NCI-H524 treated with DMSO at 0.1 percent for 48 hours (cell line): Measurements from ENCODE around the gene SMIM33.
"Not testable (repeated sequence)": the region's sequence is repeated elsewhere in the genome, so short reads cannot be mapped to it uniquely, and the experiment has no call there.

ENCODE experiments used
- DNase-seq: peaks from one replicate; lab custom pipeline; 2025; lab: John Stamatoyannopoulos, UW

The SMIM33 gene

DNA sequence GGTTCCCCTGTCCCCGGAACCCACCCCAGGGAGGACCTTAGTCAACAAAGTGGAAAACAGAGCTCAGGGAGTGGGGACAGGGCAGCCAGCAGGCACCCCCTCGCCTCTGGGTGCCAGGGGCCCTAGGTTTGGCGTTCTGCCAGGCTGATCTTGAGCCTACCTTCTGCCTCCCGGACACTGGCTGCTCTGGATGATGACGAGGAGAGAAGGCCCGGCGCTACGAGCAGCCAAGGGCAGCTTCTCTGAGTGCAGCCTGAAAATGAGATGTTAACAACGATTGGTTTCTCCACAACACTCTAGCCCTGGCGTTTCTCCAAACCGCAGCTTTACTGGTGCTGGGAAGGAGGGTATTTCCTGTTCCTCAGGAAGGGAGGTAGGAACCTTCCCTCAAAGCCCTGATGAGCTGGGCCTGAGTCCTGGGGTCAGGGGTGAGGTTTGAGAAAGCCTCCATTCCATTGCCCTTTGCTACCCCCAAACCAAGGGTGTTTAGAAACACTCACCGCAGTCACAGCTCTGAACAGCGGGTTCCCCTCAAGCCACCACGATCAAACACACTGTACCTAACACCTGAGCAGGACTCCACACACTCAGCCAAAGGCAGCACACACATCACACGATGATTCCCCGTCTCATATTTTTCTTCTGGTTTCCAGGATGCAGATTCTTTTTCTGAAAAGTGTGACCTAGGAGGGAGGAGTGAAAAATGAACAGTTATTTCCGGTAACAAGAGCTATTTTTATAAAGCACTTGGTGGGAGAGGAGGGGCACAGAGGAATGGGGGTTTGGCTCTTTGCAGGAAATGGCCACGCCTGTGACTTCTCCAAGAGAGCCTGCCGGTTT lies 11.5 kb downstream of the SMIM33 start, which contains the start of gene STING1:
Gene STING1 (minus strand): TSS at position 709 of the 840 bp plus-strand sequence. CDS start 1,054 bp downstream, outside the sequence.
- DNase-seq, result no peak

GRCh38 chr5:139482890-139483208 lies 12.0 kb downstream of the SMIM33 start:
- not testable (repeated sequence) for DNase-seq

GRCh38 chr5:139486201-139486600 lies 15.4 kb downstream of the SMIM33 start:
- DNase-seq, result no peak

- no peak for DNase-seq
Observed at GRCh38 chr5:139488260-139488659, 17.5 kb downstream of the SMIM33 start.

- DNase-seq, result no peak
Observed at GRCh38 chr5:139492700-139493192, 21.9 kb downstream of the SMIM33 start.

- DNase-seq, result no peak
Observed at GRCh38 chr5:139494256-139494655, 23.5 kb downstream of the SMIM33 start.

GRCh38 chr5:139494832-139495231 lies 24.0 kb downstream of the SMIM33 start:
- no peak for DNase-seq

DNA sequence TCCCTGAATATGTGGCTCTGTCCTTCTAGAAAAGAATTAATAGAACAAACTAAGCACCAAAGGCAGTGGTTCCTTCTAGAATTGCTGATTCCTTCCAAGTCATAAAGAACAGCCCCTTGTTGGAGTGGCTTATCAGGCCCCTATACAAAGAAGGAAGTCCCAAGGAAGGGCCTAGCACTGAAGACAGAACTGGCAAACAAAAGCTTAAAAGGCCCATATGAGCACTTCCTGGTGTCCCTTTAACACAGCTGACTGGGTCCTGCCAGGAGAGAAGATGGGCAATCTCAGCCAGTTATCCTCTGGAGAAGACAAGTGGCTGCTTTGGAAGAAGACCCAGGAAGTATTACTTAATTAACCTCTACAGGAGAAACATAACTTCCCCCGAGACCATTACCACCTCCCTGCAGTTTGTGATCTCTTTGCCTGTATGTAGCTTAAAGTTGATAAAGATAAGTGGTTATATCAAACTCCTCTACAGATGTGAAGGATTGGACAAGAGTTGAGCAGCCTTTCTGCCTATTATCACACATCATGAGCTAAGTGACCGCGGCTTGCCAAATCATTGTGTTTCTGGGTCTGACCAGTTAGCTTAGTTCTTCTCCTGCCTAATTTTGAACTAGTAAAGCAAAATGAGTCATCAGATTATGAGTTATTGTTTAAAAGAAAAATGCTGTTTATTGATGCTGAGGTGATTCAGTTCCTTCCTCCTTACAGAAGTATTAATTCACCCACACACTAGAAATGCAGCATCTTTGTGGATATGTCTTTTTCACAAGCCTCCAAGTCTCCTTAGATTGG lies 25.0 kb downstream of the SMIM33 start:
- no peak for DNase-seq

DNA sequence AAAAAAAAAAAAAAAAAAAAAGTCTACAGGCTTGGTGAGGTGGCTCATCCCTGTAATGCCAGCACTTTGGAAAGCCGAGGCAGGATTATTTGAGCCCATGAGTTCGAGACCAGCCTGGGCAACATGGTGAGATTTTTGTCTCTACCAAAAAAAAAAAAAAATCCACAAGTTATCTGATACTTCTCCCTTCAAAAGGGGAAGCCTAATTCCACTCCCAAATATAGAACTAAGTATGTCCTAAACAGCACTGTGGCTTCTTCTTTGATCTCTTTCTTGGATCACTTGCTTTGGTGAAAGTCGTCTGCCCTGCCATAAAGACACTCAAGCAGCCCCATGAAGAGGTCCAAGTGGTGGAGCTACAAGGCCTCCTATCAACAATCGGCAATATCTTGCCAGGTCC lies 30.6 kb downstream of the SMIM33 start:
- no peak for DNase-seq

DNA sequence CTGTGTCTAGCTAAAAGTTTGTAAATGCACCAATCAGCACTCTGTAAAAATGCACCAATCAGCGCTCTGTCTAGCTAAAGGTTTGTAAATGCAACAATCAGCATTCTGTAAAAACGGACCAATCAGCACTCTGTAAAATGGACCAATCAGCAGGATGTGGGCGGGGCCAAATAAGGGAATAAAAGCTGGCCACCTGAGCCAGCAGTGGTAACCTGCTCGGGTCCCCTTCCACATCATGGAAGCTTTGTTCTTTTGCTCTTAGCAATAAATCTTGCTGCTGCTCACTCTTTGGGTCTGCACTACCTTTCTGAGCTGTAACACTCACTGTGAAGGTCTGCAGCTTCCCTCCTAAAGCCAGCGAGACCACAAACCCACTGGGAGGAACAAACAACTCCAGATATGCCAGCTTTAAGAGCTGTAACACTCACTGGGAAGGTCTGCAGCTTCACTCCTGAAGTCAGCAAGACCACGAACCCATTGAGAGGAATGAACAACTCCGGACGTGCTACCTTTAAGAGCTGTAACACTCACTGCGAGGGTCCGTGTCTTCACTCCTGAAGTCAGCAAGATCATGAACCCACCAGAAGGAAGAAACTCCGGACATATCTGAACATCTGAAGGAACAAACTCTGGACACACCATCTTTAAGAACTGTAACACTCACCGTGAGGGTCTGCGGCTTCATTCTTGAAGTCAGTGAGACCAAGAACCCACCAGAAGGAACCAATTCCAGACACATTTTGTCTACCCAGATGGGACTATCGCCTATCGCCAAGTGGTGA lies 32.4 kb downstream of the SMIM33 start:
- DNase-seq, result not testable (repeated sequence)

- DNase-seq, result not testable (repeated sequence)
Observed at GRCh38 chr5:139503879-139504278, 33.1 kb downstream of the SMIM33 start.

- DNase-seq, result not testable (repeated sequence)
Observed at GRCh38 chr5:139504722-139505121, 33.9 kb downstream of the SMIM33 start.

DNA sequence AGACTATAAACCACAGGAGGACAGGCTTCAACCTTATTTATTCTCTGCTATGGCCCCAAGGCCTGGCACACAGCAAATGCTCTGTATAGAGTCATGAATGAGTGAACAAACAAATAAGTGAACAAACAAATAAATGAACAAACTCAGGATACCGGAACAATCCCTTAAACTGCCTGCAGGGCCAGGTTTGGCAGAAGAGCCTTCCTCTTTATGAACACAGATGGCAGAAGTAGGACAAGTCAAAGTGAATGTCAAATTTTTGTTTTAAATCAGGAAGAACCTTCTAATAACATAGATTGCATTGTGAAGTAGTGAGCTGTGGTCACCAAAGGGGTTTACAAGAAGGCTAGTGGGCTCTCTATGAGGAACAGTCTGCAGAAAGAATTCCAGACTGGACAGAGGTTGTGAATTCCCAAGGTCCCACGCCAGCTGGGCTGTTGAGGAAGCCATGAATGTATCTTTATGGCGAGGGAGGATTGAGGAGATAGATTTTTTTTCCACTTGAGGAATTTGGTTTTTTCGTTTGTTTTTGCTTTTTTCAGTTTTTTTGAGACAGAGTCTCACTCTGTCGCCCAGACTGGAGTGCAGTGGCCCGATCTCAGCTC lies 42.1 kb downstream of the SMIM33 start:
- DNase-seq, result no peak

GRCh38 chr5:139513434-139513833 lies 42.6 kb downstream of the SMIM33 start:
- peak; percentile 9 for DNase-seq

DNA sequence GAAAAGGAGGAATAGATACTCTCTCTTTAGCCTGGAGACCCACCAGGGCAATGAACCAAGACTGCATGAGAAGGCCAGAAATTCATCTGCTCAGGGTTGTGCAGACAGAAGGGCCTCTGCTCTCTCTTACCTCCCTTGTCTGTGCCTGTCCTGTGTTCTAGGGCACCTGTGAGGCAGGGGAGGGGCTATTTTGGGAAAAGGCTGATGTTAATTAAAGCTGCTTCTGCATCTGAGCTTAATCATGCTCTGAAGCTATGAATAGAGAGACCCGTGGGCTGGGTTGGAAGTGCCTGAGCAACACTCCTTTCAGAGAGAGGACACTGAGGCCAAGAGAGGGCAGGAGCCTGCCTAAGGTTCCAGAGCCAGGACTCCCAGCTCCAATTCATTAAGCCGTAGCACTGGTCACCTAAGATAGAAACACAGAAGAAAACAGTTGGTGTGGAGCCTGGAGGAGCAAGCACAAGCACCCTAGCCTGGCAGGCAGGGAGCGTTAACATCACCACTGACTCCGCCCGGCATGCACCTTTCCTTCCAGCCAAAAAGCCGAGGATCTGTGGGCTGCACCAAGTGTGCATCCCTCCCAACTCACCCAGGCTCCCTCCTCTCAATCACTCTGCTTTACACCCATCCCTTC lies 43.2 kb downstream of the SMIM33 start:
- DNase-seq, result no peak

DNA sequence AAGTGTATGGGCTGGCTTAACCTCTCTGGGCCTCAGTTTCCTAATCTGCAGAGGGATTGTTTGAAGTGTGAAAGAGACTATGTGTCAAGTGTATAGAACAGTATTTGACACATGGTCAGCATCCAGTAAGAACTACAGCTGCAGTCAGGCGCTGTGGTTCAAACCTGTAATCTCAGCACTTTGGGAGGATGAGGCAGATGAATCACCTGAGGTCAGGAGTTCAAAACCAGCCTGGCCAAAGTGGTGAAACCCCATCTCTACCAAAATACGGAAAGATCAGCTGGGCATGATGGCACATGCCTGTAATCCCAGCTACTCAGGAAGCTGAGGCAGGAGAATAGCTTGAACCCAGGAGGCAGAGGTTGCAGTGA lies 43.7 kb downstream of the SMIM33 start:
- DNase-seq, result no peak

DNA sequence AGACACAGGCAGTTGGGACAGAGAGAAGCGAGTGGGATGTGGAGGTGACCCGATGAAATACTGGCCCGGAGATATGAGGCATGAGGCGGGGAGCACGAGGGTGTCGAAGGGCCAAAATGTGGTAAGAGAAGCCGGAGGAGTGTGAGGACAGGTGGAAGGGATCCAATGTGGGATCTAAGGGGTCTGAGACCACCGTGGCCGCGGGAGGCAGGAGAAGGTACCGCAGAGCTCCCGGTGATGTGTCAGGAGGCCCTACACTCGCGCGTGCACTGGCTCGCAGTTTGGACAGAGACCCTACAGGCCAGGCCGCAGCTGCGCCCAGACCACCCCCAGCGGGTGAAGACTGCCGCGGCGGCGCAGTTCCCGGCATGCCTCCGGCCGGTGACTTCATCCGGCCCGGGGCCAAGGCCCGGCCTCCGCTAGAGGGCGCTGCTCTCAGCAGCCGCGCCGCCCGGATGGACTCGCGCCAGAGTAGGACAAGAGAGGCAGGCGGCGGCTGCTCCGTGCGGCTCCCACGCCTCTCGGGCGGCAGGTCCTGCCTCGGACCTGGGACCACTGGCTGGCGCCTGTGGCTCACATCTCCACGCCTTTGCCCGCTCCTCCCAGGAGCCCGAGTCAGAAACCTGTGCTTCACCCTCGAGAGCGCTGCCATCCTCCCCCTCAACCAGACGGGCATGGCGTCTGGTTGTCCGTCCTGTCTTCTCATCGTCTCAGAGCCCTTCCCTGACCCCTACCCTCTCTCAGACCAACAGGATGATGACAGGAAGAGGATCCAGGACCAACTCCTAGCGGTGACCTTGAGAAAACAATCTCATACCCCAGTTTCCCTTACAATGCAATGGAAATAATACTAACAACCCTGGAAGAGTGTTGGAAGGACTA lies 47.1 kb downstream of the SMIM33 start:
- no peak for DNase-seq
